G401.6 (cell line): ENCODE data around the gene SLC15A4.

Experiments used
- FAIRE-seq: peaks from 2 replicates; lab custom pipeline; 2012; peaks lifted over from hg19 to GRCh38; lab: Jason Lieb, UNC

The SLC15A4 gene

DNA sequence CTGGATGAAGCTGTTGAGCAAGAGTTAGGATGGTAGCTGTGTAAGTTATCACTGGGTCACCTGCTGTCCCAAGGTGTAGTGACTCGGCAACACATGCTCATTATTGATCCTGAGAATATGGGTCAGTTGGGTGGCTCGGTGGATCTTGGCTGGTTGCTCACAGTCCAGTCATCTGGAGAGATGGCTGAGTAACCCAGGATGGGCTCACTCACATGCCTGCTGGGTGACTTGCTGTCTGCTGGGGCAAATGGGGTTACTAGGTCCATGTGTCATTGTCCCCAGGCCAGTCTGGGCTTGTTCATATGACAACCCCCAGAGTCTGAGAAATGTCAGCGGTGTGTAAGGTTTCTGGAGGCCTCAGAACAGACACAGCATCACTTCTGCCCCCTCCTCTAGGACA lies 69.5 kb downstream of the SLC15A4 start:
- FAIRE-seq, result no peak

GRCh38 chr12:128753438-128753837 lies 70.3 kb downstream of the SLC15A4 start:
- FAIRE-seq, result no peak

GRCh38 chr12:128752386-128752785 lies 71.4 kb downstream of the SLC15A4 start:
- FAIRE-seq, result no peak

- no peak for FAIRE-seq
Measured at GRCh38 chr12:128747441-128747840, 76.3 kb downstream of the SLC15A4 start.

DNA sequence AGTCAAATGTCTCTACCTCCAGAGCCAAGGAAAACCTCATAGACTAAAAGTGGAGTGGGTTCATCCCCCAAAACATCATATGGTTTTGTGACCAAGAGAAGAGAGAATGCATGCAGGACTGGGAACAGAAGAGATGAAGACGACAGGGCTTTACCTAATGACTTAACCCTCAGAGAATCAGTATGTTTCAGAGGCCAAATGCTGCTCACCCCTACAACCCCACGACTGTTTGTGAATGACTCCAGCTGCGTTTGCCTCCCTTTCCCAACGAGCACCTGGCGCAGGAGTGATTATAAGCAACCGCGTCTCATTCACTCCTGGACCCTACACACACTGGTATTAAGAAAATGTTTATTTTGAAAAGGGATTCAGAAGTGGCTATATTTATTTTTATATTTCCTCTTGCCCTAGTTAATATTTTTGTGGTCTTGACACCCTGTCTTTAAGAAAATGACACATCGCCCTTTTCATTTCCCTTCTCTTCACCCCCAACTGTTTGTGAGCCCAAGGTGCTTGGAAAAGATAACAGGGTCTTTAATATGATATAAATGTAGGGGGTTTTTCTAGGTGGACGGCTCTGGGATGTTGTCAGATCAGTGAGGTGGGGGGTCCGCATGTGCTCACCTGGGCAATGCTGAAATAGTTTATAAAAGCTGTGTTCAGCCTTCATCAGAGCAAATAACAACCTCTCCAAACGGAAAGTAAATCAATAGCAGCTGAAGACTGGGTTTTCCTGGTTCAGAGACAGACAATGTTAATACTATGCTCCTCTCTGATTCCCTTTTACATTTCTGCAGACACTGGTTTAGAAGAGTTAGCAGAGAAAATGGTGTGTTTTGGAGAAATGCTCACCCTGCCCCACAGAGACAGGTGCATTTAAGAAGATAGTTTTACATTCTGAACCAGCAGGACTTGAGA lies 77.7 kb downstream of the SLC15A4 start:
- no peak for FAIRE-seq

DNA sequence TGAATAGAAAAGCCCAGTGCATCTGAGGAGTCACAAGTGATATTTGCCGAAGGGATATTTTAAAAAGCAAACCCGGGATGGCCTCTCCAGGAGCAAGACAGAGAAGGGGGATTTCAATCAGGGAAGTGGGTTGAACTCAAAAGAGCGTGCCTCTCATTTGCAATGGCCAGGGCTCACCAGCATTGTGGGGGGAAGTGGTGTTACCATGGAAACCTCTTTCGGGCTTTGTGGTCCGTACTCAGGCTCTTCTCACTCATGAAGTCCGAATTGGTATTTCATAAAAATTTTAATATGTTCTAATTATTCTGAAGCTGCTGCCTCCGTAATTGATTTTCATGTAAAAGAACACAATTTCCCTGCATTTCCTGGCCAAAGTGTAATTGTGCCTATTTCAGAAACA lies 79.8 kb downstream of the SLC15A4 start:
- FAIRE-seq, result no peak
